Breast epithelium (tissue), 4 donors: ENCODE measurements around the gene RIOK2. TPM values are rescaled to one million over a fixed set of nuclear protein-coding genes. Genes with fewer than 3 reads are reported as not detected.

ENCODE experiments used
- DNase-seq, 2 donors: peaks; one replicate each; pipeline ENCODE4 v3.0.0-alpha.2; 2019; ENCODE audit warnings: low spot score in 2 of 2
- H3K27ac ChIP-seq, 2 donors: fragments of 200-600 bp; sonication (generic) in 1 of 2; one replicate each; pipeline ENCODE4 v1.5.1; 2016 to 2019; ENCODE audit warnings: mild to moderate bottlenecking in 1 of 2
- H3K27me3 ChIP-seq, 2 donors: fragments of 200-600 bp; sonication (generic) in 1 of 2; one replicate each; pipeline versions ENCODE4 v1.5.1 to v1.6.0; 2017 to 2019; ENCODE audit warnings: control low read depth in 1 of 2, mild to moderate bottlenecking in 1 of 2
- H3K36me3 ChIP-seq: fragments of 200-600 bp; one replicate; pipeline ENCODE4 v1.5.1; 2019
- H3K4me1 ChIP-seq, 2 donors: fragments of 200-600 bp; sonication (generic); one replicate each; pipeline ENCODE4 v1.5.1; 2016 to 2019; ENCODE audit warnings: control low read depth in 1 of 2
- H3K4me3 ChIP-seq, 3 donors: fragments of 200-600 bp; sonication (generic); 1 replicate in 2 of 3; 2 replicates in 1 of 3; pipeline ENCODE4 v1.5.1; 2016 to 2019; ENCODE audit warnings: mild to moderate bottlenecking in 3 of 3, moderate library complexity in 2 of 3
- H3K9me3 ChIP-seq, 2 donors: fragments of 200-600 bp; sonication (generic) in 1 of 2; one replicate each; pipeline ENCODE4 v1.5.1; 2016 to 2019; ENCODE audit warnings: control low read depth in 1 of 2
- POLR2A ChIP-seq: fragments of 450-650 bp; IDR thresholded peaks from one replicate; pipeline ENCODE4 v1.6.1; 2016; ENCODE audit warnings: antibody characterized with exemption, mild to moderate bottlenecking, moderate library complexity
- POLR2AphosphoS5 ChIP-seq, 3 donors: sonication (generic); formaldehyde crosslinking; IDR thresholded peaks; one replicate each; pipeline ENCODE4 v1.6.1; 2017; ENCODE audit warnings: antibody characterized with exemption in 3 of 3
- intact Hi-C: fragments of 100-400 bp; cut with DNase I; formaldehyde crosslinking; loops from one replicate; pipeline ENCODE4 v1.15.1; 2023; ENCODE audit warnings: low total_unique reads
- total RNA-seq, 3 donors: library from RNA; depleted of rRNA; stranded (reverse); fragments of >200 nt; gene quantifications; one replicate each; pipeline ENCODE4 v1.1.0, GENCODE V29; 2016
- TF ChIP-seq, protein P1 (sequence below), 3 donors: fragments of 450-650 bp; IDR thresholded peaks; one replicate each; pipeline ENCODE4 v1.5.1; 2016 to 2017; ENCODE audit warnings: antibody characterized with exemption in 3 of 3, mild to moderate bottlenecking in 3 of 3, moderate library complexity in 3 of 3

Gene RIOK2
- total RNA-seq, 3 donors from 2014 or later: 23.7 to 28.5 (median 28.2) TPM

DNA sequence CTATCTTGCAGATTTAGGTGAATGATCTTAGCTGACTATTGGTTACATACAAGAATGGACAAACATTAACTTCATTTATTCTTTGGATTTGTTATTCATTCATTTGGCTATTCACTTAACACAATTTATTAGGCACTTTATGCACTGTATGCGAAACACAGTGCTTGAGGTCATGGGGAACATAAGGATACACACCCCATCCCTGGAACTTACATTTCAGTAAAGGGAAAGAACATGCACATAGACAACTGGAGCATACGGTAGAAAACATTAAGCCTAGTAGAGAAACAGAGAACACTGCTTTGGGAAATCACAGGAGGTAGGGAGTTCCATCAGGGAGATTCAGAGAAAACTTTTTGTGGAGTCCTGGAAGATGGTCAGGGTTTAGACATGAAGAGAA, 62.9 kb downstream of the RIOK2 start:
- no peak for TF ChIP-seq POLR2A
- no peak for TF ChIP-seq POLR2AphosphoS5 (IDR thresholded peaks at IDR 0.05)
- TF ChIP-seq, protein P1, sequence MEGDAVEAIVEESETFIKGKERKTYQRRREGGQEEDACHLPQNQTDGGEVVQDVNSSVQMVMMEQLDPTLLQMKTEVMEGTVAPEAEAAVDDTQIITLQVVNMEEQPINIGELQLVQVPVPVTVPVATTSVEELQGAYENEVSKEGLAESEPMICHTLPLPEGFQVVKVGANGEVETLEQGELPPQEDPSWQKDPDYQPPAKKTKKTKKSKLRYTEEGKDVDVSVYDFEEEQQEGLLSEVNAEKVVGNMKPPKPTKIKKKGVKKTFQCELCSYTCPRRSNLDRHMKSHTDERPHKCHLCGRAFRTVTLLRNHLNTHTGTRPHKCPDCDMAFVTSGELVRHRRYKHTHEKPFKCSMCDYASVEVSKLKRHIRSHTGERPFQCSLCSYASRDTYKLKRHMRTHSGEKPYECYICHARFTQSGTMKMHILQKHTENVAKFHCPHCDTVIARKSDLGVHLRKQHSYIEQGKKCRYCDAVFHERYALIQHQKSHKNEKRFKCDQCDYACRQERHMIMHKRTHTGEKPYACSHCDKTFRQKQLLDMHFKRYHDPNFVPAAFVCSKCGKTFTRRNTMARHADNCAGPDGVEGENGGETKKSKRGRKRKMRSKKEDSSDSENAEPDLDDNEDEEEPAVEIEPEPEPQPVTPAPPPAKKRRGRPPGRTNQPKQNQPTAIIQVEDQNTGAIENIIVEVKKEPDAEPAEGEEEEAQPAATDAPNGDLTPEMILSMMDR (IDR thresholded peaks at IDR 0.05): no peak
- intact Hi-C loops: no loop called here
- Histone ChIP-seq H3K27me3 (no peaks in the 10 kb centered on the region), H3K27ac (no peak overlapping the region), H3K4me1 (no peaks in the 10 kb centered on the region), H3K9me3 (no peaks in the 10 kb centered on the region), H3K4me3 (no peak overlapping the region), H3K36me3 (no peaks in the 10 kb centered on the region)
- DNase-seq: no peak

DNA sequence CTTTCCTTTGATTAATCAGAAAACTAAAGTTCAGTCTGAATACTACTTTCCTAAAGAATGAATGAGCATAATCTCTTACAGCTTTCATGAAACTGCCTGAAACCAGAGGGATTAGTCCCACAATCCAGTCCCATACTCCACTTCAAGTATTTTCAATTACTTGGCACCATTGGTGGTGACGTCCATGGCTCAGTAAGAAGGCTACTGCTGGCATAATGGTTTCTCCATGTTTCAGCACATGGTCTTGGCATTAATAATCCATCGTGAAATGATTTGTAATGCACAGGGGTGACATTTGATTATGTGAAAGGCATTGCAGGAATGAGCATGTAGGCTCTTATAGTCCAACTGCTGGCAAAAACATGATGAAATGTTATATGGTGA, 64.0 kb downstream of the RIOK2 start:
- Histone ChIP-seq H3K4me3 (no peak overlapping the region), H3K27ac (no peak overlapping the region), H3K27me3 (no peaks in the 10 kb centered on the region), H3K9me3 (no peaks in the 10 kb centered on the region), H3K4me1 (no peaks in the 10 kb centered on the region), H3K36me3 (no peaks in the 10 kb centered on the region)
- TF ChIP-seq, protein P1 (IDR thresholded peaks at IDR 0.05): no peak
- no peak for TF ChIP-seq POLR2A
- TF ChIP-seq POLR2AphosphoS5 (IDR thresholded peaks at IDR 0.05): no peak
- intact Hi-C loops: no loop called here
- no peak for DNase-seq

DNA sequence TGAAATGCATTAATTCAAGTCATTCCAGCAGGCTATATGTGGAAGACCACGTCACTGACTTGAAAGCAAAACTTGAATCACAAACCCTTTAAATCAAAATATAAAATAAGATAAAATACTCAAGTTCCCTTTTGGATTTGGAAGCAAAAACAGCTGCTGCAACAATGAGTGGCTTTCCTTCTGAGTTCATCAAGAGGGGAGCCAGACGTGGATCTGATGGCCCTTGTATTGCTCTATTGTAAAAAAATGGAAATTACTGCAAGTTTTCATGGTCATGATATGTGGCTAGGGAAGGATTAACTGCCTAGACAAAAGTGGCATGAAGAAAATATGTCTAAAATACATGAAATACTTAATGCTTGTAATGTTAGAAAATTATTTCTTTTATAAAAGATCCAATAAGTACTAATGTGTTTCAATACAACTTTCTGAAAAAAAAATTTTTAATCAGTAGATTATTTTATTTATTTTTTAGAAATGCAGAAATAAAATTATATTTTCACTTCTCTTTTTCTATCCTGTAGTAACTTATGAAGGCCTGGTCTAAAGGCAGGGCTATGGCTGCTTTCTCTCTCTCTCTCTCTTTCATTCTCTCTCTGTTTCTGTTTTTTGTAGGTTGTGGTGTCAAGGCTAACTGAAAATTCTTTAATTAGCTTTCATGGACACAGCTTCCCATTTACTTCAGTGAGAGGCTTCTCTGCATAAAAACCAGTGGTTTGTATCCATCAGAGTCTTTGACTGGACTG, 64.6 kb downstream of the RIOK2 start:
- no peak overlapping the region for H3K4me3 ChIP-seq

DNA sequence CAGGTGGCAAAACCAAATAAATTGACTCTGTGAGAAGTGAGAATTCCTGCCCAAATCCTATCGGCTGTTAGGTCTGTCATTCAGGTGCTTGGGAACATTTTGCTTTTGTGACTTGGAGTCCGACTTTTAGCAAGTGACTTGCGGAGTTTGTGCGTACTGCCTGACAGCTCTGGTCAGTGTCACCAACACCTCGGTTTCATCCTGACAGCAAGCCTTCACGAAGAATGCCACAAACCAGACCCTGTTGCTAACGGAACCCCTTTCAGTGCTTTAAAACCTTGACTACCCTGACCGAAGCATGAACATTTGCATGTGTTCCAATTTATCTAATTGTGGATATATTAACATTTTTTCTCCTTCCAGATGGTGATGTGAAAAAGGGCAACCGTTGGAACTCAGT, 67.1 kb downstream of the RIOK2 start:
- intact Hi-C loops: no loop called here
- no peaks in the 10 kb centered on the region for H3K4me1 ChIP-seq
- H3K4me3 ChIP-seq: no peak overlapping the region
- TF ChIP-seq, protein P1 (IDR thresholded peaks at IDR 0.05): no peak
- TF ChIP-seq POLR2A (no peak), POLR2AphosphoS5 (IDR thresholded peaks at IDR 0.05) (no peak)
- H3K27ac ChIP-seq: no peak overlapping the region
- no peaks in the 10 kb centered on the region for H3K9me3 ChIP-seq
- H3K27me3 ChIP-seq: no peaks in the 10 kb centered on the region
- DNase-seq: no peak
- no peaks in the 10 kb centered on the region for H3K36me3 ChIP-seq

More for the DNA sequence above, 64.6 kb downstream of the RIOK2 start:
- TF ChIP-seq POLR2AphosphoS5 (IDR thresholded peaks at IDR 0.05) (no peak), POLR2A (no peak)
- TF ChIP-seq, protein P1 (IDR thresholded peaks at IDR 0.05): no peak
- no peak overlapping the region for H3K27ac ChIP-seq
- DNase-seq: no peak
- H3K27me3 ChIP-seq: no peaks in the 10 kb centered on the region
- H3K4me1 ChIP-seq: no peaks in the 10 kb centered on the region
- H3K9me3 ChIP-seq: no peaks in the 10 kb centered on the region
- H3K36me3 ChIP-seq: no peaks in the 10 kb centered on the region
- intact Hi-C loops: no loop called here

DNA sequence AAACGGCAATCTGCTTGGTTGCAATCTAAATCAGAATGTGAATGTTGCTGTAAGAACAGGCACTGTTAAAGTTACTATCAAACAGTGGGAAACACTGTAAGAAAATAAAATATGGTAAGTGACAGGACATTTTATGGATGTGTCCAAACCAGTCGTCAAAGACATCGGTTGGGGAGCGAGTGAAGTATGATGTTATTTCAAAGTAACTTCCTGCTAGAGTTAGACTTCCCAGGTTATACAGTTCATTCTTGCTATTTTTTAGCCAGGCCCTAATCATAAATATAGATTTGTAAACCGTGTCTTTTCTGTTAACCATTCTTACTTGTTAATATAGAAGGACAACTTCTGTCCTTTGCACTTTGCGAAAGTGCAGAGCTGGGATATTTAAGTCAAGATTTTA, 70.8 kb downstream of the RIOK2 start:
- no peak for DNase-seq
- H3K27me3 ChIP-seq: no peaks in the 10 kb centered on the region
- no peaks in the 10 kb centered on the region for H3K4me1 ChIP-seq
- no peak overlapping the region for H3K4me3 ChIP-seq
- no peaks in the 10 kb centered on the region for H3K36me3 ChIP-seq
- no peaks in the 10 kb centered on the region for H3K9me3 ChIP-seq
- H3K27ac ChIP-seq: no peak overlapping the region
- intact Hi-C loops: no loop called here
- TF ChIP-seq POLR2AphosphoS5 (IDR thresholded peaks at IDR 0.05): no peak
- TF ChIP-seq, protein P1 (IDR thresholded peaks at IDR 0.05): no peak
- no peak for TF ChIP-seq POLR2A
